ENCODE measurements around the gene LRMDA.

Gene LRMDA

DNA sequence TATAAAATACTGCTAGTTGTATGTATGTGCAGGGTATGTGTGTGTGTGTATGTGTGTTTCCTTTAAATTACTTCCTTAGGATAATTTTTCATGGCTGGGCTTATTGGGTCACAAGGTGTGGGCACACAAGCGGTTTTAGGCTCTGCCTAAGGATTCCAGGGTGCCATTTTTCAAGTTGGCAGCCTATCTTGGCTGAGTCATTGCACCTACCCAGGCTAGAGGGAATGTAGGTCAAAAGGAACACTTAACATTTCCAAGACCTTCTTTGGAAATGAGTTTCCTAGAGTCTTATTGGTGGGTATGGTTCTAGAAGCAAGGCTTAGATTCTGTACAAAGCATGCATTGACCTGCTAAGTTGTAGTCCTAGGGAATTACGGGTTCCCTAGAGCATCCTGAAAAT lies 642.1 kb downstream of the LRMDA start:
- TF ChIP-seq, protein P1, sequence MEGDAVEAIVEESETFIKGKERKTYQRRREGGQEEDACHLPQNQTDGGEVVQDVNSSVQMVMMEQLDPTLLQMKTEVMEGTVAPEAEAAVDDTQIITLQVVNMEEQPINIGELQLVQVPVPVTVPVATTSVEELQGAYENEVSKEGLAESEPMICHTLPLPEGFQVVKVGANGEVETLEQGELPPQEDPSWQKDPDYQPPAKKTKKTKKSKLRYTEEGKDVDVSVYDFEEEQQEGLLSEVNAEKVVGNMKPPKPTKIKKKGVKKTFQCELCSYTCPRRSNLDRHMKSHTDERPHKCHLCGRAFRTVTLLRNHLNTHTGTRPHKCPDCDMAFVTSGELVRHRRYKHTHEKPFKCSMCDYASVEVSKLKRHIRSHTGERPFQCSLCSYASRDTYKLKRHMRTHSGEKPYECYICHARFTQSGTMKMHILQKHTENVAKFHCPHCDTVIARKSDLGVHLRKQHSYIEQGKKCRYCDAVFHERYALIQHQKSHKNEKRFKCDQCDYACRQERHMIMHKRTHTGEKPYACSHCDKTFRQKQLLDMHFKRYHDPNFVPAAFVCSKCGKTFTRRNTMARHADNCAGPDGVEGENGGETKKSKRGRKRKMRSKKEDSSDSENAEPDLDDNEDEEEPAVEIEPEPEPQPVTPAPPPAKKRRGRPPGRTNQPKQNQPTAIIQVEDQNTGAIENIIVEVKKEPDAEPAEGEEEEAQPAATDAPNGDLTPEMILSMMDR (IDR thresholded peaks at IDR 0.05; ENCODE audit: low read depth, low read length), result no peak
- in situ Hi-C loops (cut with HindIII; ENCODE audit: low sequenced_read_pairs), result no loop called here
- no peak for DNase-seq (ENCODE audit: low read depth, low spot score)

DNA sequence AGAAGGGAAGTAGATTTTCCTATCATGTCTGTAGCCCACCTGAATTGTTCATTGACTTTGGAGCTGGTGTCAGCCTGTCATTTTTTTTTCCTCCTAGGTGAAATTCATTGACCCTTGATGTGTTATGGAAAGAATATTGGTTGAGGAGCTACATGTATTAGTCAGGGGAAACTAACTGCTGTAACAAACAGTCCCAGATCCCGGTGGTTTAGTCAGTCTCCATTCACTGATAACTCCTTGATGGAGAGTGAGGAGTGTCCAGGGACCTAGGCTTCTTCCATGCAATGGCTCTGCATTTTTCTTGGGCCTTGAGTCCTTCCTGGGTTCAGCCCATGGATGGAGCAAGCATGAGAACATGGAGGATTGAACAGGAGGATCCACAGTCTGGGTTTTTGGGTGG lies 643.2 kb downstream of the LRMDA start:
- in situ Hi-C loops (cut with HindIII; ENCODE audit: low sequenced_read_pairs), result no loop called here
- TF ChIP-seq, protein P1 (IDR thresholded peaks at IDR 0.05; ENCODE audit: low read depth, low read length), result no peak
- no peak for DNase-seq (ENCODE audit: low read depth, low spot score)
- no peak overlapping the region for H3K4me3 ChIP-seq (ENCODE audit: low read depth, low read length)

More for the DNA sequence above, 642.1 kb downstream of the LRMDA start:
- H3K4me3 ChIP-seq (ENCODE audit: low read depth, low read length), result no peak overlapping the region

DNA sequence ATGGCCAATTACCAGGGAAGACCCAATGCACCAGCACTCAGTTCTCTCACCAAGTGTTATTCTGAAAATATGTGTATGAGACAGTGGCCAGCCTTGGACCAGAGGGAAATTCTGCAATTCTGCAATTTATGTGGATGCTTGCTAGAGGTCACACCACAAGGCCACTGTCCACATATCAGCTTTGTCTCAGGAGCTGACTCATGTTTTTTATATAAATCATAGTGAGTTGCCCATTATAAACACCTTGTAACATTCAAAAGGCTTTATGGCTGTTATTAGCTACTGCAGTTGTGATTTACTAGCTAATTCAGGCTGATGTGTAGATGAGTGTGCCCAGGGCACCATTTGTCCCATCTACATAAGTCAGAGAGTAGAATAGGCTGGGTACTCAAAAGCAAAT lies 649.0 kb downstream of the LRMDA start:
- TF ChIP-seq, protein P1 (IDR thresholded peaks at IDR 0.05; ENCODE audit: low read depth, low read length), result no peak
- peak; percentile 74 for DNase-seq (ENCODE audit: low read depth, low spot score)
- in situ Hi-C loops (cut with HindIII; ENCODE audit: low sequenced_read_pairs), result no loop called here
- no peak overlapping the region for H3K4me3 ChIP-seq (ENCODE audit: low read depth, low read length)

DNA sequence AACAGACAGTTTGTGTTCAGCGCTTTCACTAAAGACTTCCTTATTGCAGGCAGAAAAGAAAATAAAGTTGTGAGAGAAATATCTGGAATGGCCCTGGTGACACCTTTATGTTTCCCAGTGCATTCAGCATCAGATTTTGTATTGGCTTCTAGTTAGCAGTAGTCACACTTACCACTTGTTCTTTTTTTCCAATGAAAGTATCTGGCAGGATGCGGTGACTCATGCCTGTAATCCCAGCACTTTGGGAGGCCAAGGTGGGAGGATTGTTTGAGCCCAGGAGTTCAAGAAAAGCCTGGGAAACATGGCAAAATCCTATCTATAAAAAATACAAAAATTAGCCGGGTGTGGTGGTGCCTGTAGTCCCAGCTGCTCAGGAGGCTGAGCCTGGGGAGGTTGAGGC lies 649.6 kb downstream of the LRMDA start:
- in situ Hi-C loops (cut with HindIII; ENCODE audit: low sequenced_read_pairs), result no loop called here
- TF ChIP-seq, protein P1 (IDR thresholded peaks at IDR 0.05; ENCODE audit: low read depth, low read length), result no peak
- DNase-seq (ENCODE audit: low read depth, low spot score), result peak; percentile 35
- no peak overlapping the region for H3K4me3 ChIP-seq (ENCODE audit: low read depth, low read length)

DNA sequence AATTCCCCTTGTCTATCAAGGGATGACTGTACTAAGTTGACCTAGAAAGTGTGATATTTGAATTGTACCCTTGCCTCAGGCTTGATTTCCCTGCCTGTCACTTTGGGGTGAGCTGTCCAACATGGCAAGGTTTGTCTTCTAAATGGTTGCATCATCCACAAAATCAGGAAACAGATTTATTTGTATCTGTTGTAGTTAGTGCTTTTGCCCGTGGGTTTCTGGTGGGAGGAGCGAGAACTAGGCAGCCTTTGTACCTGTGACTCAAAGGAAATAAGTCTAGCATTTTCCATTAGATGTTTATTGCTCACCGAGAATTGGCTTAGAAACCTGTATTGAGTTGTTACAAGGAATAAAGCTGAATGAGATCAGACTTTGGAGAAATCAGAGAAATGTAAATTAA lies 650.8 kb downstream of the LRMDA start:
- TF ChIP-seq, protein P1 (IDR thresholded peaks at IDR 0.05; ENCODE audit: low read depth, low read length), result no peak
- DNase-seq (ENCODE audit: low read depth, low spot score), result peak; percentile 33
- in situ Hi-C loops (cut with HindIII; ENCODE audit: low sequenced_read_pairs), result no loop called here
- no peak overlapping the region for H3K4me3 ChIP-seq (ENCODE audit: low read depth, low read length)

DNA sequence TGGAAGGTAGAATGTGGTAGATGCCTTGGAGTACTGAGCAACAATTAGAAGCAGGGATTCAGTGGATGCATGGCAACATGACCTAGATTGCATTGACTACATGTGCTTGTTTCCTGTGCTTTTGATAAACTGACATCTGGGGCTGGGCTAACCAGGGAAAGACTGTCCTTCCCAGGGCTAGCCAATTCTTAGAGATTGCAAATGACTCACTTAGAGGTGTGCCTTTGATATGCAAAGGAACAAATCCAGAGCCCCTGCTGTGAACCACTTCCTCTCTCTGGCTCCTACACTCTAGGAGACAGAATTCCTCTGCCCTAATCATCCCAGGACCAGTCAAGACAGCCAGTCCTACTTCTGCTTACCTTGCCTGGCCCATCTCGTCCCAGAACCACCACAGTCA lies 651.5 kb downstream of the LRMDA start:
- TF ChIP-seq, protein P1 (IDR thresholded peaks at IDR 0.05; ENCODE audit: low read depth, low read length), result no peak
- no peak overlapping the region for H3K4me3 ChIP-seq (ENCODE audit: low read depth, low read length)
- peak; percentile 93 for DNase-seq (ENCODE audit: low read depth, low spot score)
- in situ Hi-C loops (cut with HindIII; ENCODE audit: low sequenced_read_pairs), result no loop called here

Measured in astrocyte of the spinal cord (primary cell).